HepG2 (cell line): Measurements from ENCODE around the gene TMEM219. TPM values are rescaled to one million over a fixed set of nuclear protein-coding genes. Genes with fewer than 3 reads are reported as not detected.
A peak's percentile ranks its signal among the peaks of the same experiment; 100 is the strongest.

Source experiments
- ADNP ChIP-seq: sonication (generic); formaldehyde crosslinking; IDR thresholded peaks from 2 replicates; pipeline ENCODE4 v1.4.0; 2020; ENCODE audit warnings: missing genetic modification reagents
- CEBPG ChIP-seq: IDR thresholded peaks from 2 replicates; pipeline ENCODE4 v1.6.1; 2016
- LCORL ChIP-seq, 2 experiments: fragments of 450-650 bp in 1 of 2; sonication (generic) in 1 of 2; formaldehyde crosslinking in 1 of 2; IDR thresholded peaks; 2 replicates each; pipeline versions ENCODE4 v1.5.0 to v1.6.1; 2017 to 2020; ENCODE audit warnings: antibody characterized with exemption in 1 of 2, missing genetic modification reagents in 1 of 2
- MEIS1 ChIP-seq: sonication (generic); formaldehyde crosslinking; IDR thresholded peaks from 2 replicates; pipeline ENCODE4 v1.9.0; 2021; ENCODE audit warnings: mild to moderate bottlenecking, missing genetic modification reagents, moderate library complexity, borderline replicate concordance
- TCF7L2 ChIP-seq: IDR thresholded peaks from 2 replicates; pipeline ENCODE4 v1.6.1; 2011; ENCODE audit warnings: mild to moderate bottlenecking, low read depth, low read length, moderate library complexity
- ZBTB21 ChIP-seq: sonication (generic); formaldehyde crosslinking; IDR thresholded peaks from 2 replicates; pipeline ENCODE4 v1.4.0; 2020; ENCODE audit warnings: missing genetic modification reagents
- ZFP37 ChIP-seq: sonication (generic); formaldehyde crosslinking; IDR thresholded peaks from 2 replicates; pipeline ENCODE4 v1.4.0; 2020; ENCODE audit warnings: missing genetic modification reagents, borderline replicate concordance
- ZNF367 ChIP-seq: sonication (generic); formaldehyde crosslinking; IDR thresholded peaks from 2 replicates; pipeline ENCODE4 v1.4.0; 2020; ENCODE audit warnings: missing genetic modification reagents, borderline replicate concordance
- ZNF713 ChIP-seq: sonication (generic); formaldehyde crosslinking; IDR thresholded peaks from 2 replicates; pipeline ENCODE4 v1.4.0; 2020; ENCODE audit warnings: mild to moderate bottlenecking, missing genetic modification reagents
- polyA plus RNA-seq, 8 experiments: library from polyadenylated mRNA; depleted of rRNA in 3 of 8; stranded (reverse) in 7 of 8; unstranded in 1 of 8; fragments of >200 nt; fragmentation: Illumina TruSeq in 4 of 8; extraction: Trizol in 4 of 8; gene quantifications; 2 replicates each; pipeline versions ENCODE4 v1.2.1 to v1.2.3, GENCODE V29; 2011 to 2016; ENCODE audit warnings: low read depth in 4 of 8, missing spikeins in 1 of 8, mixed read lengths in 1 of 8; ENCODE audit not compliant: insufficient read depth in 1 of 8
- total RNA-seq, 5 experiments: library from RNA; depleted of rRNA; stranded (reverse); fragments of >200 nt; fragmentation: Illumina TruSeq; extraction: Trizol; gene quantifications; 2 replicates each; pipeline ENCODE4 v1.2.3, GENCODE V29; 2016; ENCODE audit warnings: low read depth in 1 of 5
- TF ChIP-seq, protein P1 (sequence below): sonication (generic); formaldehyde crosslinking; IDR thresholded peaks from 2 replicates; pipeline ENCODE4 v1.4.0; 2020; ENCODE audit warnings: mild to moderate bottlenecking, missing genetic modification reagents
- TF ChIP-seq, protein P2 (sequence below), 2 experiments: IDR thresholded peaks; 2 replicates each; pipeline ENCODE4 v1.6.1; 2011 to 2012; ENCODE audit warnings: low read length in 2 of 2, borderline replicate concordance in 1 of 2, low read depth in 1 of 2, mild to moderate bottlenecking in 1 of 2, moderate library complexity in 1 of 2
- TF ChIP-seq, protein P3 (sequence below): sonication (generic); formaldehyde crosslinking; IDR thresholded peaks from 2 replicates; pipeline ENCODE4 v1.8.0; 2022; ENCODE audit warnings: missing genetic modification reagents, mild to moderate bottlenecking, borderline replicate concordance
- TF ChIP-seq, protein P4 (sequence below): sonication (generic); formaldehyde crosslinking; IDR thresholded peaks from 2 replicates; pipeline ENCODE4 v1.5.1; 2020; ENCODE audit warnings: missing genetic modification reagents, mild to moderate bottlenecking, borderline replicate concordance
- TF ChIP-seq, protein P5 (sequence below): sonication (generic); formaldehyde crosslinking; IDR thresholded peaks from 2 replicates; pipeline ENCODE4 v1.8.0; 2022; ENCODE audit warnings: missing genetic modification reagents, low read depth, mild to moderate bottlenecking, borderline replicate concordance
- TF ChIP-seq, protein P6 (sequence below): sonication (generic); formaldehyde crosslinking; IDR thresholded peaks from 2 replicates; pipeline ENCODE4 v1.8.0; 2022; ENCODE audit warnings: mild to moderate bottlenecking, missing genetic modification reagents, moderate library complexity

Gene TMEM219
- total and polyA plus RNA-seq, 2 of the 13 experiments (the other 11 are each of a cell fraction or from before 2014, with no cell fraction given): 105 to 115 TPM

DNA sequence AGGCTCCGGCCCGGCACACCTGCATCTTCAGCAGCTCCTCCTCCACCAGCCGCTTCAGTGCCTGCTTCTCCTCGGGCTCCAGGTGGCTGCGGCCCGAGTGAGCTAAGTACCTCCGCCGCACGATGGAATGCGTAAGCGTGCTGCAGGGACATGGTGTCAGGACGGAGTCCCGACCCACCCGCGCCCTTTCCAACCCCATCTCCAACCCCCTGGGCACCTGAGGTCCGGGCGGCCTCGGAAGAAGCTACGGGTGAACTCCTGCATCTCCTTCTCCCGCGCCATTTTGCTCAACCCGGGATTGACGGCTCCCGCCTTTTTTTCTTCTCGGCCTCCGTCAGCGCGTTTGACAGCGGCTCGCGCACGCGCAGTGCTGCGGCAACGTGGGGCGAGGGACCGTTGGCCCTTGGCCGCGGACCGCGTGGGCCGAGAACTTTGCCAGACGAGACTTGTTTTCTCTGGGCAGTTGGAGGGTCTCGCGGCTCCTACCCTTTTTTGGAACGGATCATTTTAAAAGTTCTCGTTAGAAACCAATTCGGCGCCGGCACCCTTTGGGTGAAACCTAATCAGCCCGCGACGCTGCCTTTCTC, 33.5 kb downstream of the TMEM219 start, which contains the start of gene HIRIP3 (continued):
- no peak for TF ChIP-seq LCORL (IDR thresholded peaks at IDR 0.05)
- TF ChIP-seq LCORL (CRISPR knock-in tag; IDR thresholded peaks at IDR 0.05): no peak; the same call in 1 of the 2 replicates
- peak; percentile 57; the same call in 1 of the 2 replicates for TF ChIP-seq ZNF367 (CRISPR knock-in tag)
- TF ChIP-seq, protein P1, sequence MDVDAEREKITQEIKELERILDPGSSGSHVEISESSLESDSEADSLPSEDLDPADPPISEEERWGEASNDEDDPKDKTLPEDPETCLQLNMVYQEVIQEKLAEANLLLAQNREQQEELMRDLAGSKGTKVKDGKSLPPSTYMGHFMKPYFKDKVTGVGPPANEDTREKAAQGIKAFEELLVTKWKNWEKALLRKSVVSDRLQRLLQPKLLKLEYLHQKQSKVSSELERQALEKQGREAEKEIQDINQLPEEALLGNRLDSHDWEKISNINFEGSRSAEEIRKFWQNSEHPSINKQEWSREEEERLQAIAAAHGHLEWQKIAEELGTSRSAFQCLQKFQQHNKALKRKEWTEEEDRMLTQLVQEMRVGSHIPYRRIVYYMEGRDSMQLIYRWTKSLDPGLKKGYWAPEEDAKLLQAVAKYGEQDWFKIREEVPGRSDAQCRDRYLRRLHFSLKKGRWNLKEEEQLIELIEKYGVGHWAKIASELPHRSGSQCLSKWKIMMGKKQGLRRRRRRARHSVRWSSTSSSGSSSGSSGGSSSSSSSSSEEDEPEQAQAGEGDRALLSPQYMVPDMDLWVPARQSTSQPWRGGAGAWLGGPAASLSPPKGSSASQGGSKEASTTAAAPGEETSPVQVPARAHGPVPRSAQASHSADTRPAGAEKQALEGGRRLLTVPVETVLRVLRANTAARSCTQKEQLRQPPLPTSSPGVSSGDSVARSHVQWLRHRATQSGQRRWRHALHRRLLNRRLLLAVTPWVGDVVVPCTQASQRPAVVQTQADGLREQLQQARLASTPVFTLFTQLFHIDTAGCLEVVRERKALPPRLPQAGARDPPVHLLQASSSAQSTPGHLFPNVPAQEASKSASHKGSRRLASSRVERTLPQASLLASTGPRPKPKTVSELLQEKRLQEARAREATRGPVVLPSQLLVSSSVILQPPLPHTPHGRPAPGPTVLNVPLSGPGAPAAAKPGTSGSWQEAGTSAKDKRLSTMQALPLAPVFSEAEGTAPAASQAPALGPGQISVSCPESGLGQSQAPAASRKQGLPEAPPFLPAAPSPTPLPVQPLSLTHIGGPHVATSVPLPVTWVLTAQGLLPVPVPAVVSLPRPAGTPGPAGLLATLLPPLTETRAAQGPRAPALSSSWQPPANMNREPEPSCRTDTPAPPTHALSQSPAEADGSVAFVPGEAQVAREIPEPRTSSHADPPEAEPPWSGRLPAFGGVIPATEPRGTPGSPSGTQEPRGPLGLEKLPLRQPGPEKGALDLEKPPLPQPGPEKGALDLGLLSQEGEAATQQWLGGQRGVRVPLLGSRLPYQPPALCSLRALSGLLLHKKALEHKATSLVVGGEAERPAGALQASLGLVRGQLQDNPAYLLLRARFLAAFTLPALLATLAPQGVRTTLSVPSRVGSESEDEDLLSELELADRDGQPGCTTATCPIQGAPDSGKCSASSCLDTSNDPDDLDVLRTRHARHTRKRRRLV (CRISPR knock-in tag): peak; percentile 24; the same call in 1 of the 2 replicates
- no peak for TF ChIP-seq ZNF713 (CRISPR knock-in tag)
- TF ChIP-seq, protein P2, sequence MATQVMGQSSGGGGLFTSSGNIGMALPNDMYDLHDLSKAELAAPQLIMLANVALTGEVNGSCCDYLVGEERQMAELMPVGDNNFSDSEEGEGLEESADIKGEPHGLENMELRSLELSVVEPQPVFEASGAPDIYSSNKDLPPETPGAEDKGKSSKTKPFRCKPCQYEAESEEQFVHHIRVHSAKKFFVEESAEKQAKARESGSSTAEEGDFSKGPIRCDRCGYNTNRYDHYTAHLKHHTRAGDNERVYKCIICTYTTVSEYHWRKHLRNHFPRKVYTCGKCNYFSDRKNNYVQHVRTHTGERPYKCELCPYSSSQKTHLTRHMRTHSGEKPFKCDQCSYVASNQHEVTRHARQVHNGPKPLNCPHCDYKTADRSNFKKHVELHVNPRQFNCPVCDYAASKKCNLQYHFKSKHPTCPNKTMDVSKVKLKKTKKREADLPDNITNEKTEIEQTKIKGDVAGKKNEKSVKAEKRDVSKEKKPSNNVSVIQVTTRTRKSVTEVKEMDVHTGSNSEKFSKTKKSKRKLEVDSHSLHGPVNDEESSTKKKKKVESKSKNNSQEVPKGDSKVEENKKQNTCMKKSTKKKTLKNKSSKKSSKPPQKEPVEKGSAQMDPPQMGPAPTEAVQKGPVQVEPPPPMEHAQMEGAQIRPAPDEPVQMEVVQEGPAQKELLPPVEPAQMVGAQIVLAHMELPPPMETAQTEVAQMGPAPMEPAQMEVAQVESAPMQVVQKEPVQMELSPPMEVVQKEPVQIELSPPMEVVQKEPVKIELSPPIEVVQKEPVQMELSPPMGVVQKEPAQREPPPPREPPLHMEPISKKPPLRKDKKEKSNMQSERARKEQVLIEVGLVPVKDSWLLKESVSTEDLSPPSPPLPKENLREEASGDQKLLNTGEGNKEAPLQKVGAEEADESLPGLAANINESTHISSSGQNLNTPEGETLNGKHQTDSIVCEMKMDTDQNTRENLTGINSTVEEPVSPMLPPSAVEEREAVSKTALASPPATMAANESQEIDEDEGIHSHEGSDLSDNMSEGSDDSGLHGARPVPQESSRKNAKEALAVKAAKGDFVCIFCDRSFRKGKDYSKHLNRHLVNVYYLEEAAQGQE (IDR thresholded peaks at IDR 0.05; ENCODE audit: borderline replicate concordance in 1 of 2, low read depth in 1 of 2, low read length in 2 of 2): no peak
- TF ChIP-seq TCF7L2: no peak
- no peak for TF ChIP-seq CEBPG (CRISPR knock-in tag)
- TF ChIP-seq, protein P3, sequence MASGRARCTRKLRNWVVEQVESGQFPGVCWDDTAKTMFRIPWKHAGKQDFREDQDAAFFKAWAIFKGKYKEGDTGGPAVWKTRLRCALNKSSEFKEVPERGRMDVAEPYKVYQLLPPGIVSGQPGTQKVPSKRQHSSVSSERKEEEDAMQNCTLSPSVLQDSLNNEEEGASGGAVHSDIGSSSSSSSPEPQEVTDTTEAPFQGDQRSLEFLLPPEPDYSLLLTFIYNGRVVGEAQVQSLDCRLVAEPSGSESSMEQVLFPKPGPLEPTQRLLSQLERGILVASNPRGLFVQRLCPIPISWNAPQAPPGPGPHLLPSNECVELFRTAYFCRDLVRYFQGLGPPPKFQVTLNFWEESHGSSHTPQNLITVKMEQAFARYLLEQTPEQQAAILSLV (CRISPR knock-in tag): peak; percentile 95; the same call in 1 of the 2 replicates
- TF ChIP-seq ZBTB21 (CRISPR knock-in tag): no peak
- TF ChIP-seq, protein P4, sequence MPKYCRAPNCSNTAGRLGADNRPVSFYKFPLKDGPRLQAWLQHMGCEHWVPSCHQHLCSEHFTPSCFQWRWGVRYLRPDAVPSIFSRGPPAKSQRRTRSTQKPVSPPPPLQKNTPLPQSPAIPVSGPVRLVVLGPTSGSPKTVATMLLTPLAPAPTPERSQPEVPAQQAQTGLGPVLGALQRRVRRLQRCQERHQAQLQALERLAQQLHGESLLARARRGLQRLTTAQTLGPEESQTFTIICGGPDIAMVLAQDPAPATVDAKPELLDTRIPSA (CRISPR knock-in tag): peak; percentile 82; the same call in 1 of the 2 replicates
- peak; percentile 58; the same call in 1 of the 2 replicates for TF ChIP-seq ZFP37 (CRISPR knock-in tag)
- TF ChIP-seq, protein P5, sequence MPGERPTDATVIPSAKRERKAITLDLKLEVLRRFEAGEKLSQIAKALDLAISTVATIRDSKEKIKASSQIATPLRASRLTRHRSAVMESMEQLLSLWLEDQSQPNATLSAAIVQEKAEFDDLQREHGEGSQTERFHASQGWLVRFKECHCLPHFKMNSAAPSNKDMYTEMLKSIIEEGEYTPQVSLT (CRISPR knock-in tag): no peak
- TF ChIP-seq MEIS1 (CRISPR knock-in tag): no peak
- TF ChIP-seq, protein P6, sequence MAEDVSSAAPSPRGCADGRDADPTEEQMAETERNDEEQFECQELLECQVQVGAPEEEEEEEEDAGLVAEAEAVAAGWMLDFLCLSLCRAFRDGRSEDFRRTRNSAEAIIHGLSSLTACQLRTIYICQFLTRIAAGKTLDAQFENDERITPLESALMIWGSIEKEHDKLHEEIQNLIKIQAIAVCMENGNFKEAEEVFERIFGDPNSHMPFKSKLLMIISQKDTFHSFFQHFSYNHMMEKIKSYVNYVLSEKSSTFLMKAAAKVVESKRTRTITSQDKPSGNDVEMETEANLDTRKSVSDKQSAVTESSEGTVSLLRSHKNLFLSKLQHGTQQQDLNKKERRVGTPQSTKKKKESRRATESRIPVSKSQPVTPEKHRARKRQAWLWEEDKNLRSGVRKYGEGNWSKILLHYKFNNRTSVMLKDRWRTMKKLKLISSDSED (CRISPR knock-in tag): no peak
- TF ChIP-seq ADNP (CRISPR knock-in tag): no peak
